ENCODE data around the gene SMCHD1. TPM values are rescaled to one million over a fixed set of nuclear protein-coding genes. Genes with fewer than 3 reads are reported as not detected.
"Not testable (repeated sequence)": the region's sequence is repeated elsewhere in the genome, so short reads cannot be mapped to it uniquely, and the experiment has no call there.

SMCHD1 gene
- total RNA-seq, 1 donor from 2014 or later, result 98.4 TPM

DNA sequence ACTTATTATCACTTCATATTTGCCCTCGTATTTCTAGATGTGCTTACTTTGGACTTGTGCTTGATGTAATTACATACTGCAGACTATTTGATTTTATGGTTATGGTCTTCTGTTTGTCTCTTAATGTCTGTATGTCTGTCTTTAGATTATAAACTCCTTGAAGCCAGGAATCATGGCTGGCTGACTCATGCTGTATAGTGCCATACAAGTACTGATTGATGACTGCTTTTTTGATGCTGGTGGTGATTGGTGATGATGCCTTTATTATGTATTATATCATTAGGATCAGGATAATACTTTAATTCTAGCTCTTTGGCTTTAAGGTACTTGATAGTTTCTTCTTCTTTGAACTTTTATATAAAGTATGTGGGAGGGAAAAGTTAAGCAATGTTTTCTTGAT lies 17.3 kb downstream of the SMCHD1 start:
- Mint-ChIP-seq H3K4me3 (no peak overlapping the region), H3K4me1 (peaks cover 43% of the 10 kb centered on the region), H3K27me3 (no peaks in the 10 kb centered on the region), H3K27ac (peak overlapping the region; percentile 31), H3K36me3 (ENCODE audit: low read depth) (peaks cover 90% of the 10 kb centered on the region), H3K9me3 (no peaks in the 10 kb centered on the region)
- intact Hi-C loops (cut with micrococcal nuclease), result no loop called here
- no peak for DNase-seq

DNA sequence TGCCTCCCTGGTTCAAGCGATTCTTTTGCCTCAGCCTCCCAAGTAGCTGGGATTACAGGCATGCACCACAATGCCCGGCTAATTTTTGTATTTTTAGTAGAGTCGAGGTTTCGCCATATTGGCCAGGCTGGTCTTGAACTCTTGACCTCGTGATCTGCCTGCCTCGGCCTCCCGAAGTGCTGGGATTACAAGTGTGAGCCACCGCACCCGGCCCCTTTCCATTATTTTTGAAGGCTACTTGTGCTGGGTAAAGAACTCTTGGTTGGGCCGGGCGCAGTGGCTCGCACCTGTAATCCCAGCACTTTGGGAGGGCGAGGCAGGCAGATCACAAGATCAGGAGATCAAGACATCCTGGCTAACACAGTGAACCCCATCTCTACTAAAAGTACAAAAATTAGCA lies 23.4 kb downstream of the SMCHD1 start:
- Mint-ChIP-seq H3K36me3 (ENCODE audit: low read depth) (peaks cover 72% of the 10 kb centered on the region), H3K4me1 (peaks cover 49% of the 10 kb centered on the region)
- DNase-seq; H3K27me3 Mint-ChIP-seq; H3K9me3 Mint-ChIP-seq; H3K4me3 Mint-ChIP-seq; H3K27ac Mint-ChIP-seq; intact Hi-C loops (cut with micrococcal nuclease): not testable (repeated sequence)

DNA sequence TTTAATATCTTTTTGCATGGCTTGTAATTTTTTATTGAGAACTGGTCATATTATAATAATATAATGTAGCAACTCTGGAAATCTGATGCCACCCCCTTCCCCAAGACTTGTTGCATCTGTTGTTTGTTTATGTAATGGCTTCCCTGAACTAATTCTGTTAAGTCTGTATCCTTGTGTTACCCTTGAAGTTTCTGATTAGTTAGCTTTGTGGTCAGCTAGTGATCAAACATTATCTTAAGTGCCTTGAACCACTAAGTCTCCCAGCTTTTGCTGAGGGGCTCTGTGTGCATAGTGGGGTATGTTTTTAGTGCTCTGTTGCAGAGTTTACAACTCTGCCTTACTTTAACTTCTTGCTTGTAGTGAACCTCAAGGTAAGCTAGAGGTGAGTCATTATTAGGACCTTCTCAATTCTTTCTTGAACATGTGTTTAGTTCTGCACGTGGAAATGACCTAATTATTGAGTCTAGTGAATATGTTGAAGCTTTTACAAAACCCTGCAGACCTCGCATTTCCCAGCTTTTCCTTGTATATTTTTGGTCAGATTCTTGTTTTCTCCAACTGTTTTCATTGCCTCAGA lies 24.8 kb downstream of the SMCHD1 start:
- no peak overlapping the region for H3K4me3 Mint-ChIP-seq
- H3K4me1 Mint-ChIP-seq, result peaks cover 51% of the 10 kb centered on the region
- intact Hi-C loops (cut with micrococcal nuclease), result no loop called here
- H3K9me3 Mint-ChIP-seq, result no peaks in the 10 kb centered on the region
- no peak for DNase-seq
- peak overlapping the region; percentile 79 for H3K27ac Mint-ChIP-seq
- H3K27me3 Mint-ChIP-seq, result no peaks in the 10 kb centered on the region
- peaks cover 68% of the 10 kb centered on the region for H3K36me3 Mint-ChIP-seq (ENCODE audit: low read depth)

DNA sequence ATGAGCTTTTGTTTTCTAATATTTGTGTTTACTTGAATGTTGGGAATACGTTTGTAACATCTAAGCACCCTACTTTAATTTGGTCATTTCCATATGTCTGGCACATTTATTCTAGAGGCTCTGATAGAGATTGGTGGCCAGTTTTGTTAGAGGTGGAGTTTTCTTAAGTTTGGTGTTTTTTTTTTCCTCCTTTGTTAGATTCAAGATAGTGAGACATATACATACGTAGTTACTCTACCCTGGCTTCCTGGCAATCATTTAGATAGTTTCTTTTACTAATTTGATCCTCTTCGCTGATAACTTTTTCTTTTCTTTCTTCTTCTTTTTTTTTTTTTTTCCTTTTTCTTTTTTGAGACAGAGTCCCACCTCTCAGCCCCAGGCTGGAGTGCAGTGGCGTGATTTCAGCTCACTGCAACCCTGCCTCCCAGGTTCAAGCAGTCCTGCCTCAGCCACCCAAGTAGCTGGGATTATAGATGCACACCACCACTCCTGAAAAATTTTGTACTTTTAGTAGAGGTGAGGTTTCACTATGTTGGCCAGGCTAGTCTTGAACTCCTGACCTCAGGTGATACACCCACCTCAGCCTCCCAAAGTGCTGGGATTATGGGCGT lies 26.6 kb downstream of the SMCHD1 start:
- Mint-ChIP-seq H3K27me3 (no peaks in the 10 kb centered on the region), H3K4me3 (peak overlapping the region; percentile 56), H3K4me1 (peaks cover 50% of the 10 kb centered on the region), H3K36me3 (ENCODE audit: low read depth) (peaks cover 69% of the 10 kb centered on the region), H3K27ac (peak overlapping the region; percentile 85), H3K9me3 (peaks cover 6% of the 10 kb centered on the region)
- no peak for DNase-seq
- intact Hi-C loops (cut with micrococcal nuclease), result loop anchor here (2.0 kb wide), 1 partner anchor 23 kb away; no protein-coding TSS in a partner anchor

DNA sequence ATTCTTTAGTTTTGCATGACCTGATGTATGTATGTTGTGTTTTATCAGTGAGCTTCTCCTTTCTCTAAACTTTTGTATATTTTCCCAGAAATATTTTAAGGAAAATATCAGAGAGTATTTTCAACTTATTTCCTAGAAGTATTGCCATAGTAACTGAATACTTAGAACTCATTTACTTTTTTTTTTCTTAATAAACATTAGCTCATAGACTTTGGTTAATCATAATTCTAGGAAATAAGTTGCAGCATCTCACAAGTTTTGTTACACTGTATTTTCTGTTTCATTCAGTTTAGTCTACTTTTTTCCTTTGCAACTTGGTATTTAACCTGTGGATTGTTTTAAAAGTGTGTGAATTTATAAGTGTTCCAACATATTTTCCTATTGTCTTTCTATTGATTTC lies 27.5 kb downstream of the SMCHD1 start:
- DNase-seq, result no peak
- Mint-ChIP-seq H3K27ac (peak overlapping the region; percentile 90), H3K4me3 (peak overlapping the region; percentile 69), H3K27me3 (no peaks in the 10 kb centered on the region), H3K36me3 (ENCODE audit: low read depth) (peaks cover 69% of the 10 kb centered on the region), H3K4me1 (peaks cover 57% of the 10 kb centered on the region), H3K9me3 (peaks cover 10% of the 10 kb centered on the region)
- intact Hi-C loops (cut with micrococcal nuclease), result loop anchor here (2.0 kb wide), 1 partner anchor 24 kb away; no protein-coding TSS in a partner anchor

DNA sequence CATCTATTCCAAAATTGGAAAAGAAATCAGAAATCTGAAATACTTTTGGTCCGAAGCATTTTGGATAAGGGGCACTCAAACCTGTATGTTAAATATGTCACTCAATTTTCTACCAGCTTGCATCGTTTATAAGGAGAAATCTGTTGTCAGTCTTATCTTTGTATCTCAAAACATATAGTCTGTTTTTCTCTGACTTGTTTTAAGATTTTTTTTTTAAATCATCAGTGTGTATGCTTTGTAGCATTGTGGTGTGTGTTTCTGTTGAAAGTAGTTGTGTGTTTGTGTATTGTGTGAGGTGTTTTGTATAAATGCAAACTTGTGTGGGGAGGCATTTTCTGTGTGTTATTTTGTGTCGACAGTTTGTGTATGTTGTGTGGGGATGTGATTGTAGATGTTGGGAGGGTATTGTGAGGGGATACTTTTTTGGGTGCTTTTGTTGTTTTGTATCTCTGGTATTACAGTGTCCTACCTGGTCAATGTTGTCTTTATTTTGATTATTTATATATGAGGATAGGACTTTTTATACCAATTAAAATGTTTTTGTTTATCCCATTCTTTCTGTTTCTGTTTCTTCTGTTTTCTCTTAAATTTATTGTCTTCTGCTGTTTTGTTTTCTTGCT lies 30.9 kb downstream of the SMCHD1 start:
- peak overlapping the region; percentile 2 for H3K4me3 Mint-ChIP-seq
- intact Hi-C loops (cut with micrococcal nuclease), result loop anchor here (5.0 kb wide), 1 partner anchor 161 kb away; the partner anchor contains the start of gene EMILIN2
- H3K9me3 Mint-ChIP-seq, result peaks cover 14% of the 10 kb centered on the region
- peaks cover 68% of the 10 kb centered on the region for H3K36me3 Mint-ChIP-seq (ENCODE audit: low read depth)
- peaks cover 45% of the 10 kb centered on the region for H3K4me1 Mint-ChIP-seq
- peak overlapping the region; percentile 2 for H3K27ac Mint-ChIP-seq
- H3K27me3 Mint-ChIP-seq, result no peaks in the 10 kb centered on the region
- DNase-seq, result no peak

DNA sequence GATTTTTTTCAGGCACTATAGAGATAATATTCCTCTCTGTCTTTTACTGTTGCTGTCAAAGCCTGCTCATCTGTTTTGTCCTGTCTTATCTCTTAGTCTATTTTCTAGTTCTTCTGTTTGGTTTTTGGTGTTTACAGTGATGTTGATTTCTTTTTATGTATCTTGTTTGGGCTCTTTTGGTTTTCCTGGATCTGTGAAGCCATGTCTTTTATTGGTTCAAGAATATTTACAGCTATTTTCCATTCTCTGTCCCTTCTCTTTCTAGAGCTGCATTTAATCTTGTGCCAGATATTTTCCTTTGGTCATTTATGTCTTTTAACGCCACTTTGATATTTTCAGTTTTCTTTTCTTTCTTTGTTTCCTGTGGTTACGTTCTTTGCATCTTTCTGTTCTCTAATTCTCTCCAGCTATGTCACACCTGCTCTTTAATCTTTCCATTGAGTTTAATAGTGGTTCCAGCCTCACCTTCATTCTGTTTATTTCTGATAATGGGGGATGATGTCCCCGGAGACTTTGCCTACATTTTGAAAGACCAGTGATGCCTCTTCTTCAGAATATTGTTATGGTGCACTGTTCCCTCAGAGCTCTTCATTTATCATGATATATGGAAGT lies 32.0 kb downstream of the SMCHD1 start:
- peaks cover 14% of the 10 kb centered on the region for H3K9me3 Mint-ChIP-seq
- peaks cover 39% of the 10 kb centered on the region for H3K4me1 Mint-ChIP-seq
- no peaks in the 10 kb centered on the region for H3K27me3 Mint-ChIP-seq
- intact Hi-C loops (cut with micrococcal nuclease), result loop anchor here (5.0 kb wide), 1 partner anchor 160 kb away; the partner anchor contains the start of gene EMILIN2
- DNase-seq, result no peak
- peaks cover 73% of the 10 kb centered on the region for H3K36me3 Mint-ChIP-seq (ENCODE audit: low read depth)
- peak overlapping the region; percentile 90 for H3K27ac Mint-ChIP-seq
- peak overlapping the region; percentile 35 for H3K4me3 Mint-ChIP-seq

DNA sequence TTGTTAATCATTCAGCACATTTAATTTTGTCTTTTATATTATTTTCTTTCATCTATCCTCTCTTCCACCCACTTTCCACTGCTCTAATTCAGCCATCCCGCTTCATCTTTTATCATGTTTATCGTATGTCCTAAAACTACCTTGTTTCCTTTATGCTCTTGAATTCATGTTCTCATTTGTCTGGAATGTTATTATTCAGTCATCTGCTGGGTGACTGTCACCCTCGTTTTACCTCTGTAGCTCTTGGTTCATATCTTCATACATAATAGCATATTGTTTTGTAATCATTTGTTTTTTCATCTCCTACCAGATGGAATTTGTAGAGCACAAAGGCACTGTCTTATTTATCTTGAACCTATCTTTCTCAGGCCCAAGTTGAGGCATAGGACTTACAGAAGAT lies 37.0 kb downstream of the SMCHD1 start:
- intact Hi-C loops (cut with micrococcal nuclease), result loop anchor here (10.0 kb wide), 1 partner anchor 212 kb away; no protein-coding TSS in a partner anchor
- Mint-ChIP-seq H3K9me3 (peaks cover 5% of the 10 kb centered on the region), H3K4me1 (peaks cover 20% of the 10 kb centered on the region), H3K36me3 (ENCODE audit: low read depth) (peaks cover 69% of the 10 kb centered on the region), H3K27ac (peak overlapping the region; percentile 30), H3K4me3 (no peak overlapping the region), H3K27me3 (no peaks in the 10 kb centered on the region)
- DNase-seq, result no peak

DNA sequence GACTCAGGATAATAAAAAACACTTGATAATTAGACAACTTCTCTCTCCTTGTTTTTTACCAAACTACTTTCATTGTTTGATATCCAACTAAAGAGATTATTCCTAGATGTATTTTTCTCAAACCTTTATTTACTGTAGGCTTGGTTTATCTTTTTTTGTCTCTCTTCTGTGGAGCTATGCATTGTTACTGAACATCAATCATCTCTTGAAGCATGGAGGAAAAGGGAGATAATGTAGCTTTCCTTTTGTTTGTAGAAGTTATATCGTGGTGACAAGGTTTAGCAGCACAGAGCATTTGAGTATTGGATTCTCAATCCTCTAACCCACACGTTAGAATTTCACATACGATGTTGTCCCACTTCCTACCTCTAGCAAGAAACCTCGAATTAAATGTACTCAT lies 41.7 kb downstream of the SMCHD1 start:
- DNase-seq, result no peak
- Mint-ChIP-seq H3K9me3 (no peaks in the 10 kb centered on the region), H3K27ac (no peak overlapping the region), H3K36me3 (ENCODE audit: low read depth) (peaks cover 69% of the 10 kb centered on the region), H3K27me3 (no peaks in the 10 kb centered on the region), H3K4me3 (no peak overlapping the region), H3K4me1 (peaks cover 12% of the 10 kb centered on the region)
- intact Hi-C loops (cut with micrococcal nuclease), result loop anchor here (10.0 kb wide), 1 partner anchor 208 kb away; no protein-coding TSS in a partner anchor

DNA sequence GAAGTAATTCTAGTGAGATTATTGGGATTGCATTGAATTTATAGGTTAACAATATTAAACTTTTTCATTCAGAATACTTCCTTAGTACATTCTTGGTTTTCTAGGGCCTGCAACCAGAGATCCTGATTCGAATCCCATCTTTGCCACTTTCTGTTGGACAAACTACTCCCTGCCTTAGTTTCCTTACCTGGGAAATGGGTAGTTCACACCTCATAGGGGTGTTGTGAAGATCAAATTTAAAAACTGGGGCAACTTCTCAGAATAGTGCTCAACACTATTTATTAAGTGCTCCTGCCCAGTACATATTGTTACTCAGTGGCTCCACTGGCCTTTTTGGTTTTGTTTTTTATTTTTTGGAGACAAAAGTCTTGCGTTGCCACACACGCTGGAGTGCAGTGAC lies 43.5 kb downstream of the SMCHD1 start:
- no peaks in the 10 kb centered on the region for H3K27me3 Mint-ChIP-seq
- H3K36me3 Mint-ChIP-seq (ENCODE audit: low read depth), result peaks cover 65% of the 10 kb centered on the region
- intact Hi-C loops (cut with micrococcal nuclease), result loop anchor here (10.0 kb wide), 1 partner anchor 206 kb away; no protein-coding TSS in a partner anchor
- H3K4me3 Mint-ChIP-seq, result no peak overlapping the region
- no peaks in the 10 kb centered on the region for H3K9me3 Mint-ChIP-seq
- DNase-seq, result no peak
- no peak overlapping the region for H3K27ac Mint-ChIP-seq
- peaks cover 10% of the 10 kb centered on the region for H3K4me1 Mint-ChIP-seq

DNA sequence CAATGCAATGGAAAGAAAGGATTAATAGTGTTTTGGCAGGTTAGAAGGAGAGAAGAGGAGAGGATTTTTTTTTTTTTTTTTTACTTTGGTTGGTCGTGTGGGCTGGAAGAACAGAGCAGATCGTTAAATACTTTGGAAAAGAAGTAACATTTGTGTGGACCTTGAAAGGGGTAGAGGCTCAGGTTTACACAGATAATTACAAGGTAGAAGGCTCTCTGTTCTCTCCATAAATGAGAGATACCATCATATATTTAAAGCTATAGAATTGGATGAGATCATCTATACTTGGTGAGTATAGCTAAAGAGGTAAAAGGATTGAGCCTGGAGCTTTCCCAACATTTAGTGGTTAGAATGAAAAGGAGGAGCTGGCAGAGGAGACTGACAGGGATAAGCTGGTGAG lies 49.0 kb downstream of the SMCHD1 start:
- intact Hi-C loops (cut with micrococcal nuclease), result no loop called here
- no peak for DNase-seq

DNA sequence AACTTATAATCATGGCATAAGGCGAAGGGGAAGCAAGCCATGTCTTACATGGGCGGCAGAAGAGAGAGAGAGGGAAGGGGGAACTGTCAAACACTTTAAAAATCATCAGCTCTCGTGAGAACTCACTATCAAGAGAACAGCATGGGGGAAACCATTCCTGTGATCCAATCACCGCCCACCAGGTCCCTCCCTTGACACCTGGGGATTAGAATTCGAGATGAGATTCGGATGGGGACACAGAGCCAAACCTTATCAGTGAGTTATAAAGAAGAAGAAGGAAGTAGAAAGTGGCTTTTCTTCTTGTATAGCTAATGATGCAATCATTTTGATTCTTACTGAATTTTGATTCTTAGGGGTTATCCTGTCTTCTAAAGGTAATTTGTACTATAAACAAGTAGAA lies 51.4 kb downstream of the SMCHD1 start:
- peak overlapping the region; percentile 80 for H3K27ac Mint-ChIP-seq
- peaks cover 63% of the 10 kb centered on the region for H3K36me3 Mint-ChIP-seq (ENCODE audit: low read depth)
- no peaks in the 10 kb centered on the region for H3K9me3 Mint-ChIP-seq
- no peak for DNase-seq
- H3K4me3 Mint-ChIP-seq, result no peak overlapping the region
- H3K27me3 Mint-ChIP-seq, result no peaks in the 10 kb centered on the region
- intact Hi-C loops (cut with micrococcal nuclease), result no loop called here
- peaks cover 33% of the 10 kb centered on the region for H3K4me1 Mint-ChIP-seq

More for the DNA sequence above, 49.0 kb downstream of the SMCHD1 start:
- H3K36me3 Mint-ChIP-seq (ENCODE audit: low read depth), result peaks cover 58% of the 10 kb centered on the region
- peaks cover 22% of the 10 kb centered on the region for H3K4me1 Mint-ChIP-seq
- H3K27ac Mint-ChIP-seq, result peak overlapping the region; percentile 56
- H3K4me3 Mint-ChIP-seq, result no peak overlapping the region
- no peaks in the 10 kb centered on the region for H3K27me3 Mint-ChIP-seq
- no peaks in the 10 kb centered on the region for H3K9me3 Mint-ChIP-seq

DNA sequence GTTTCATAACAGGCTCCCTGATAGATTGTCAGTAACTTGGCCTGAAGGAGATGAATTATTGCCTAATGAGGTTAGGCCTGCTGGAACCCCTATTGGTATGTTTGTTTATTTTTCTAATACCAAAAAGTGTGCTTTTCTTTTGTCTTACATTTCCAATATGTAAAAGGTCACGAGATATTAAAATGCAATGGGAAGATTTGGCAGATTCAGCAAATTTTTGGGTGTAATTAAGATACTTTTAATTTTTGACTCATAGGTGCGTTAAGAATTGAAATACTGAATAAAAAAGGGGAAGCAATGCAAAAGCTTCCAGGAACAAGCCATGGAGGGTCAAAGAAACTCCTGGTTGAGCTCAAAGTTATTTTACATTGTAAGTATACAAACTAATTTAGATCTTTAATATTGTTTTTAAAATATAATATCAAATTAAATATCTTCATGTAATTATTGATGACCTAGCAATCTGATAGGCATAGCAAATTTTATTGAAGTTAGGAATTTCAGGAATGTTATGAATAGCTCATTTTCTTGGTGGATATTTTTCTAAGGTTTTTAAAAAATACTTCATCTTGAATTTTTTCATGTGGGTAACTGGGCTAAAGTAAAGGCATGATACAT lies 52.1 kb downstream of the SMCHD1 start:
- Mint-ChIP-seq H3K4me3 (no peak overlapping the region), H3K9me3 (no peaks in the 10 kb centered on the region), H3K27ac (no peak overlapping the region), H3K4me1 (peaks cover 37% of the 10 kb centered on the region), H3K27me3 (no peaks in the 10 kb centered on the region), H3K36me3 (ENCODE audit: low read depth) (peaks cover 68% of the 10 kb centered on the region)
- DNase-seq, result no peak
- intact Hi-C loops (cut with micrococcal nuclease), result no loop called here

Data from activated CD4-positive, alpha-beta T cell treated with anti-CD3 and anti-CD28 coated beads, Interleukin-2, amount 10 ng/mL, durations not matched to agents 24 days and 14 days (primary cell).